Pancreas (tissue), 10 donors: ENCODE results near the gene TTC31. TPM values are rescaled to one million over a fixed set of nuclear protein-coding genes. Genes with fewer than 3 reads are reported as not detected.

ENCODE experiments used
- ATAC-seq, 4 donors: fragments of 200-7000 bp; cut with Tn5 transposase; one replicate each; pipeline versions ENCODE4 v1.8.0 to v1.9.1; 2020; ENCODE audit warnings: mild to moderate bottlenecking in 4 of 4, moderate library complexity in 4 of 4
- DNase-seq, 6 donors: peaks; one replicate each; pipeline ENCODE4 v3.0.0-alpha.2; 2020
- FAIRE-seq: peaks from 2 replicates; lab custom pipeline; 2012; peaks lifted over from hg19 to GRCh38; lab: Jason Lieb, UNC
- H3K27ac ChIP-seq, 4 donors: fragments of 200-600 bp; sonication (generic); 1 replicate in 3 of 4; 2 replicates in 1 of 4; pipeline versions ENCODE4 v1.5.0 to v1.8.0; 2020
- H3K27me3 ChIP-seq, 4 donors: fragments of 200-600 bp; one replicate each; pipeline ENCODE4 v1.8.0; 2021
- H3K36me3 ChIP-seq, 3 donors: fragments of 200-600 bp; sonication (generic) in 1 of 3; one replicate each; pipeline versions ENCODE4 v1.5.0 to v1.8.0; 2020 to 2021
- H3K4me1 ChIP-seq, 3 donors: fragments of 200-600 bp; one replicate each; pipeline ENCODE4 v1.8.0; 2021
- H3K4me3 ChIP-seq, 4 donors: fragments of 200-600 bp; sonication (generic) in 2 of 4; one replicate each; pipeline versions ENCODE4 v1.5.0 to v1.8.0; 2020 to 2021
- H3K9me3 ChIP-seq, 4 donors: fragments of 200-600 bp; one replicate each; pipeline ENCODE4 v1.8.0; 2021
- CTCF ChIP-seq, 4 donors: fragments of 200-600 bp; sonication (generic) in 3 of 4; IDR thresholded peaks; one replicate each; pipeline versions ENCODE4 v1.5.0 to v1.8.0; 2021; ENCODE audit warnings: antibody characterized with exemption in 4 of 4
- WGBS, 2 donors: extraction: QIAGEN DNeasy Blood & Tissue Kit; methylation state at CpG; one replicate each; pipeline ENCODE4 v1.1.7; 2013; 5-methylcytosine and 5-hydroxymethylcytosine counted together
- intact Hi-C, 3 donors: fragments of 100-400 bp; cut with DNase I; formaldehyde crosslinking; loops; one replicate each; pipeline versions ENCODE4 v1.11.1 to v1.14.2; 2022
- polyA plus RNA-seq, 2 donors: library from polyadenylated mRNA; stranded (reverse); fragments of 200-250 nt; gene quantifications; one replicate each; pipeline ENCODE4 v1.2.3, GENCODE V29; 2013
- total RNA-seq, 6 donors: library from RNA; stranded (reverse); fragmentation: NEBNext Ultra II Directional in 4 of 6; extraction: Animal tissue kit (Norgen Biotek cat#: 25700) in 4 of 6; gene quantifications; one replicate each; pipeline versions ENCODE4 v1.2.1 to v1.2.4, GENCODE V29; 2021 to 2023
- donor health status: healthy with polysubstance abuse.
- donor health status: DM: no; HTN: no; CAD: no; lungs with moderate emphysema.
- donor health status: DM: no; HTN: no; CAD: no.
- donor health status: control.
- donor health status: control.
- donor health status: Bipolar disorder and iron deficiency.
- donor health status: DM: yes; HTN: yes; CAD: no.
- donor health status: DM: no; HTN: no; CAD: no.
- donor health status: DM: no; HTN: no; CAD: no.
- donor health status: DM: yes; HTN: yes; CAD: no.

The TTC31 gene
- total and polyA plus RNA-seq, 8 donors, result 10.1 to 21.2 (median 12.1) TPM

- Histone ChIP-seq H3K36me3 (no peaks in the 10 kb centered on the region), H3K27me3 (peaks cover 0 to 80% (median 14%) of the 10 kb centered on the region in 4 donors), H3K4me3 (peak overlapping the region; percentile 2 to 45 (median 19)), H3K4me1 (peaks cover 0 to 9% (median 0%) of the 10 kb centered on the region in 3 donors), H3K27ac (no peak overlapping the region), H3K9me3 (no peaks in the 10 kb centered on the region)
- ATAC-seq (peak; percentile 5 to 51 (median 30)), FAIRE-seq (no peak), DNase-seq (peak in 3 of 6 donors; percentile 28 to 71 (median 65))
- WGBS, 2 donors, result 10% methylated on average over 49 to 60 of the region's 60 CpGs
- TF ChIP-seq CTCF (IDR thresholded peaks at IDR 0.05), result no peak
- intact Hi-C loops, result no loop called here
Measured at GRCh38 chr2:74515271-74515980, 32.5 kb downstream of the TTC31 start.

GRCh38 chr2:74515981-74516633, 33.2 kb downstream of the TTC31 start:
- H3K4me3 ChIP-seq, result peak overlapping the region; percentile 2 to 45 (median 19)

GRCh38 chr2:74516650-74517049, 33.8 kb downstream of the TTC31 start:
- peak overlapping the region in 1 of 4 donors; percentile 45 for H3K4me3 ChIP-seq
- no peaks in the 10 kb centered on the region for H3K9me3 ChIP-seq
- no peaks in the 10 kb centered on the region for H3K36me3 ChIP-seq
- DNase-seq (no peak), FAIRE-seq (no peak), ATAC-seq (no peak)
- TF ChIP-seq CTCF (IDR thresholded peaks at IDR 0.05), result no peak
- H3K27ac ChIP-seq, result no peak overlapping the region
- intact Hi-C loops, result no loop called here
- peaks cover 0 to 85% (median 14%) of the 10 kb centered on the region in 4 donors for H3K27me3 ChIP-seq
- peaks cover 0 to 9% (median 0%) of the 10 kb centered on the region in 3 donors for H3K4me1 ChIP-seq
- WGBS, 2 donors, result 67 to 72% methylated on average over 13 of the region's 13 CpGs

More at GRCh38 chr2:74515981-74516633, 33.2 kb downstream of the TTC31 start:
- ATAC-seq, result peak; percentile 84 to 97 (median 92)
- TF ChIP-seq CTCF (IDR thresholded peaks at IDR 0.05), result no peak
- intact Hi-C loops, result no loop called here
- H3K36me3 ChIP-seq, result no peaks in the 10 kb centered on the region
- 3 to 5% methylated on average over 65 to 72 of the region's 72 CpGs for WGBS, 2 donors
- peaks cover 0 to 86% (median 14%) of the 10 kb centered on the region in 4 donors for H3K27me3 ChIP-seq
- no peaks in the 10 kb centered on the region for H3K9me3 ChIP-seq
- H3K4me1 ChIP-seq, result peaks cover 0 to 9% (median 0%) of the 10 kb centered on the region in 3 donors
- FAIRE-seq, result no peak
- DNase-seq, result peak; percentile 62 to 88 (median 72)
- H3K27ac ChIP-seq, result no peak overlapping the region

- WGBS, 2 donors, result 54 to 74% methylated on average over 3 of the region's 3 CpGs
- H3K9me3 ChIP-seq, result no peaks in the 10 kb centered on the region
- H3K4me3 ChIP-seq, result no peak overlapping the region
- peaks cover 0 to 12% (median 0%) of the 10 kb centered on the region in 3 donors for H3K36me3 ChIP-seq
- no peak for ATAC-seq
- H3K27ac ChIP-seq, result no peak overlapping the region
- H3K27me3 ChIP-seq, result peaks cover 0 to 32% (median 3%) of the 10 kb centered on the region in 4 donors
- intact Hi-C loops, result no loop called here
- peak in 1 of 6 donors; percentile 11 for DNase-seq
- FAIRE-seq, result no peak
- H3K4me1 ChIP-seq, result no peaks in the 10 kb centered on the region
- no peak for TF ChIP-seq CTCF (IDR thresholded peaks at IDR 0.05)
Measured at GRCh38 chr2:74522516-74522915, 39.6 kb downstream of the TTC31 start.
